A549 (cell line): ENCODE measurements around the gene JOSD2. TPM values are rescaled to one million over a fixed set of nuclear protein-coding genes. Genes with fewer than 3 reads are reported as not detected.

Source experiments
- ATAC-seq, 2 experiments: fragments of 200-7000 bp in 1 of 2; fragments of >200 bp in 1 of 2; cut with Nextera tagmentation in 1 of 2; cut with Tn5 transposase in 1 of 2; 3 replicates each; pipeline versions ENCODE4 v1.8.0 to v1.9.1; 2018 to 2020; ENCODE audit warnings: mild to moderate bottlenecking in 1 of 2, moderate library complexity in 1 of 2
- CTCF ChIA-PET: fragments of 300-600 bp; sonication (Branson Sonifier 250); formaldehyde crosslinking; extraction: SDS; loops from one replicate; lab custom pipeline; 2021; ENCODE audit warnings: antibody characterized with exemption, inconsistent platforms; lab: Yijun Ruan, JAX
- POLR2A ChIA-PET: fragments of 350-600 bp; formaldehyde crosslinking; extraction: SDS; loops from one replicate; lab custom pipeline; 2021; ENCODE audit warnings: antibody characterized with exemption, inconsistent platforms; lab: Yijun Ruan, JAX
- DNase-seq, 2 experiments: peaks; one replicate each; pipeline versions ENCODE4 v3.0.0 to v3.0.0-alpha.2; 2011 to 2016; ENCODE audit warnings: low read depth in 1 of 2, low spot score in 1 of 2
- FAIRE-seq: peaks from 2 replicates; lab custom pipeline; 2011; peaks lifted over from hg19 to GRCh38; lab: Jason Lieb, UNC
- H3K27ac ChIP-seq, 2 experiments: fragments of >200 bp; sonication (Bioruptor Twin); formaldehyde crosslinking; 3 replicates each; pipeline ENCODE4 v1.5.1; 2016 to 2017
- H3K4me1 ChIP-seq: fragments of >200 bp; sonication (Bioruptor Twin); formaldehyde crosslinking; 3 replicates; pipeline ENCODE4 v1.6.1; 2016
- H3K4me2 ChIP-seq: fragments of >200 bp; sonication (Bioruptor Twin); formaldehyde crosslinking; 3 replicates; pipeline ENCODE4 v1.6.1; 2016
- H3K4me3 ChIP-seq: fragments of >200 bp; sonication (Bioruptor Twin); formaldehyde crosslinking; 3 replicates; pipeline ENCODE4 v1.5.1; 2016
- H3K9me3 ChIP-seq: fragments of >200 bp; sonication (Bioruptor Twin); formaldehyde crosslinking; 3 replicates; pipeline ENCODE4 v1.6.1; 2016
- CBX2 ChIP-seq: fragments of 200-600 bp; sonication (generic); IDR thresholded peaks from 2 replicates; pipeline ENCODE4 v1.6.1; 2016; ENCODE audit warnings: low read depth, mild to moderate bottlenecking, borderline replicate concordance
- CTCF ChIP-seq: fragments of >200 bp; sonication (Bioruptor Twin); formaldehyde crosslinking; IDR thresholded peaks from 3 replicates; pipeline ENCODE4 v1.5.1; 2016
- EP300 ChIP-seq, 2 experiments: fragments of >200 bp; sonication (Bioruptor Twin); formaldehyde crosslinking; IDR thresholded peaks; 2 replicates in 1 of 2; 3 replicates in 1 of 2; pipeline ENCODE4 v1.6.1; 2016 to 2017
- ESRRA ChIP-seq: fragments of 150-350 bp; IDR thresholded peaks from 2 replicates; pipeline ENCODE4 v1.6.1; 2014; ENCODE audit warnings: mild to moderate bottlenecking, low read length, borderline replicate concordance
- FOSL2 ChIP-seq, 2 experiments: fragments of 450-650 bp in 1 of 2; fragments of >200 bp in 1 of 2; sonication (Bioruptor Twin) in 1 of 2; formaldehyde crosslinking; IDR thresholded peaks; 2 replicates each; pipeline versions ENCODE4 v1.5.0 to v1.6.1; 2016 to 2020; ENCODE audit warnings: mild to moderate bottlenecking in 1 of 2, moderate library complexity in 1 of 2
- HDAC2 ChIP-seq: fragments of 200-600 bp; sonication (generic); IDR thresholded peaks from 2 replicates; pipeline ENCODE4 v1.6.1; 2016
- HEYL ChIP-seq: fragments of 250-450 bp; sonication (Bioruptor Pico); IDR thresholded peaks from 2 replicates; pipeline ENCODE4 v1.8.0; 2021; ENCODE audit warnings: mild to moderate bottlenecking, moderate library complexity
- HOXB5 ChIP-seq: fragments of 250-450 bp; sonication (Bioruptor Pico); IDR thresholded peaks from 2 replicates; pipeline ENCODE4 v1.5.0; 2020; ENCODE audit warnings: mild to moderate bottlenecking, moderate library complexity
- KDM1A ChIP-seq: fragments of 200-600 bp; sonication (generic); IDR thresholded peaks from 2 replicates; pipeline ENCODE4 v1.6.1; 2016; ENCODE audit warnings: low read depth, mild to moderate bottlenecking
- NPAS2 ChIP-seq: fragments of 250-450 bp; sonication (Bioruptor Pico); IDR thresholded peaks from 2 replicates; pipeline ENCODE4 v1.8.0; 2022; ENCODE audit warnings: mild to moderate bottlenecking, moderate library complexity, borderline replicate concordance
- NR3C1 ChIP-seq: fragments of >200 bp; sonication (Bioruptor Twin); formaldehyde crosslinking; IDR thresholded peaks from 3 replicates; pipeline ENCODE4 v1.6.1; 2017
- RFX5 ChIP-seq: fragments of 450-650 bp; IDR thresholded peaks from 2 replicates; pipeline ENCODE4 v1.7.1; 2014; ENCODE audit warnings: antibody characterized with exemption, mild to moderate bottlenecking, moderate library complexity
- SMC3 ChIP-seq: fragments of >200 bp; sonication (Bioruptor Twin); formaldehyde crosslinking; IDR thresholded peaks from 3 replicates; pipeline ENCODE4 v1.6.1; 2018; ENCODE audit warnings: inconsistent platforms
- TP53 ChIP-seq: fragments of 250-450 bp; sonication (Bioruptor Pico); IDR thresholded peaks from 2 replicates; pipeline ENCODE4 v1.5.0; 2021; ENCODE audit warnings: mild to moderate bottlenecking, moderate library complexity
- USF2 ChIP-seq: fragments of 450-650 bp; IDR thresholded peaks from 2 replicates; pipeline ENCODE4 v1.6.1; 2014; ENCODE audit warnings: antibody characterized with exemption
- WGBS: methylation state at CpG from one replicate; pipeline ENCODE4 v1.1.6; 2017; ENCODE audit errors: missing lambda C conversion rate; 5-methylcytosine and 5-hydroxymethylcytosine counted together
- polyA plus RNA-seq, 4 experiments: library from polyadenylated mRNA; depleted of rRNA in 3 of 4; stranded (reverse); fragments of >200 nt; fragmentation: RNase III in 1 of 4; extraction: RNeasy Plus Mini Kit Qiagen cat#74134 plus additional on column Dnase treatment in 1 of 4; gene quantifications; 2 replicates in 3 of 4; 3 replicates in 1 of 4; pipeline ENCODE4 v1.2.3, GENCODE V29; 2011 to 2017
- TF ChIP-seq, protein P1 (sequence below): fragments of 250-450 bp; sonication (Bioruptor Pico); IDR thresholded peaks from 2 replicates; pipeline ENCODE4 v1.5.0; 2021; ENCODE audit warnings: mild to moderate bottlenecking, moderate library complexity, borderline replicate concordance

The JOSD2 gene
- polyA plus RNA-seq, 2 of the 4 experiments (the other 2 are of a cell fraction) = 24.2 to 61.7 TPM

- TF ChIP-seq KDM1A = no peak
Measured at GRCh38 chr19:50501186-50501567, 9.8 kb downstream of the JOSD2 start (continued).

GRCh38 chr19:50500753-50501151 is 10.2 kb downstream of the JOSD2 start:
- TF ChIP-seq HDAC2 (no peak), HEYL (CRISPR knock-in tag) (no peak), HOXB5 (CRISPR knock-in tag) (no peak), SMC3 (no peak), USF2 (no peak), FOSL2 (IDR thresholded peaks at IDR 0.05) (no peak), FOSL2 (CRISPR knock-in tag; IDR thresholded peaks at IDR 0.05) (no peak), NR3C1 (no peak), RFX5 (no peak), EP300 (IDR thresholded peaks at IDR 0.05) (no peak), CBX2 (no peak), NPAS2 (CRISPR knock-in tag) (no peak), TP53 (CRISPR knock-in tag) (no peak)
- TF ChIP-seq, protein P1, sequence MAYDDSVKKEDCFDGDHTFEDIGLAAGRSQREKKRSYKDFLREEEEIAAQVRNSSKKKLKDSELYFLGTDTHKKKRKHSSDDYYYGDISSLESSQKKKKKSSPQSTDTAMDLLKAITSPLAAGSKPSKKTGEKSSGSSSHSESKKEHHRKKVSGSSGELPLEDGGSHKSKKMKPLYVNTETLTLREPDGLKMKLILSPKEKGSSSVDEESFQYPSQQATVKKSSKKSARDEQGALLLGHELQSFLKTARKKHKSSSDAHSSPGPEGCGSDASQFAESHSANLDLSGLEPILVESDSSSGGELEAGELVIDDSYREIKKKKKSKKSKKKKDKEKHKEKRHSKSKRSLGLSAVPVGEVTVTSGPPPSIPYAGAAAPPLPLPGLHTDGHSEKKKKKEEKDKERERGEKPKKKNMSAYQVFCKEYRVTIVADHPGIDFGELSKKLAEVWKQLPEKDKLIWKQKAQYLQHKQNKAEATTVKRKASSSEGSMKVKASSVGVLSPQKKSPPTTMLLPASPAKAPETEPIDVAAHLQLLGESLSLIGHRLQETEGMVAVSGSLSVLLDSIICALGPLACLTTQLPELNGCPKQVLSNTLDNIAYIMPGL (CRISPR knock-in tag) = no peak
- Histone ChIP-seq H3K4me2 (peak overlapping the region; percentile 60), H3K27ac (peak overlapping the region in 1 of 2 experiments; percentile 34; a peak in 3 of 6 replicates), H3K4me1 (peaks cover 19% of the 10 kb centered on the region), H3K9me3 (no peaks in the 10 kb centered on the region), H3K4me3 (no peak overlapping the region)
- CTCF ChIA-PET = interaction anchor here (0.9 to 2.5 kb wide), 7 partner anchors 10 to 93 kb away, joined by 3 to 9 read pairs (median 4); no protein-coding TSS in a partner anchor
- 61% methylated on average over 8 of the region's 10 CpGs for WGBS
- FAIRE-seq (no peak), ATAC-seq (peak; percentile 35 to 45; a peak in 5 of 6 replicates), DNase-seq (no peak)
- POLR2A ChIA-PET = no interaction called here

GRCh38 chr19:50500060-50500752 is 10.8 kb downstream of the JOSD2 start:
- peak in 1 of 2 experiments; percentile 50 for DNase-seq
- H3K4me1 ChIP-seq = peaks cover 19% of the 10 kb centered on the region
- no peak overlapping the region for H3K4me3 ChIP-seq
- H3K4me2 ChIP-seq = peak overlapping the region; percentile 60
- WGBS = 81% methylated on average over 18 of the region's 27 CpGs
- ChIA-PET POLR2A (no interaction called here), CTCF (interaction anchor here (0.9 to 2.5 kb wide), 5 partner anchors 9 to 93 kb away, joined by 3 to 9 read pairs (median 5); no protein-coding TSS in a partner anchor)
- TF ChIP-seq CTCF (peak; percentile 19; the same call in 2 of the 3 replicates), ESRRA (no peak)
- peak; percentile 53 to 67 for ATAC-seq
- no peak for FAIRE-seq
- no peaks in the 10 kb centered on the region for H3K9me3 ChIP-seq
- peak overlapping the region in 1 of 2 experiments; percentile 34; a peak in 2 of 6 replicates for H3K27ac ChIP-seq
